ENCODE results near the gene ZNF33A.
A peak's percentile ranks its signal among the peaks of the same experiment; 100 is the strongest.
"Not testable (repeated sequence)": the region's sequence is repeated elsewhere in the genome, so short reads cannot be mapped to it uniquely, and the experiment has no call there.

Gene ZNF33A

DNA sequence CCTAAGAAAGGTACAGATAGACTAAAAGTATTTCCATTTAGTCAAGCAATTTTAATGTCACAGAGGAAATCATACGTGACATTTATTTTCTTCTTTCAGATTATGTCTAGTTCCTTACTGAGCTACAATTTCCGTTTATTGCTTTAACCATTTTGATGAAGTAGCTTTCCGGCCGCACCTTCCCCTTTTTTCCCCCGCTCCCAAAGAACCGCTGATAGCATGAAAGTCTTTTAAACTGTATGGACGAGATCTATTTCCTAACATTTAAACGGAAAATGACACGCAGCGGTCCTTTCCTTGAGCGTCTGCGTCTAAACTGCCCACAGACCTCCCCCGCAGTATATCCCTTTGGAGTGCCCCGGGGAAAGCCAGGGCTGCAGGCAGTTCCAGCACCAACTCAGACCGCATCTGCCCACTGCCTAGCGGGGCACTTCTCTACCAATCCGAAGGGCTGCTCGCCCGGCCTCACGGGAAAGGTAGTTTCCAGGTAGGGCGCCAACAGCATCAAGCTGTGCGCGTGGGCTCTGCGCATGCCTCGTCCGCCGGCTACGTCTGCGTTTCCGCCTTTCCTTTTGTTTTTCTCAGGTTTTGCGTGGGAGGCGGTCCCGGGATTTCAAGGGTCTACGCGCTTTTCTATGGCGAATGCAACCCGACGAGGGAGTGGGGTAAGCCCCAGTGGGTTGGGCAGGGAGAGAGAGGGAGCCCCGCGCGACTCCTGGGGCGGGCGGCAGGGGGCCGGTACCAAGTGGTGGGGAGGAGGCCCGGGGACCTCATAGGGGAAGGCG is at the start of gene ZNF33A:
Gene ZNF33A, plus strand, starts transcription at position 557 of the 785 bp plus-strand sequence. CDS start 1,667 bp downstream, outside the sequence.
- peak; percentile 90 to 93 for DNase-seq

DNA sequence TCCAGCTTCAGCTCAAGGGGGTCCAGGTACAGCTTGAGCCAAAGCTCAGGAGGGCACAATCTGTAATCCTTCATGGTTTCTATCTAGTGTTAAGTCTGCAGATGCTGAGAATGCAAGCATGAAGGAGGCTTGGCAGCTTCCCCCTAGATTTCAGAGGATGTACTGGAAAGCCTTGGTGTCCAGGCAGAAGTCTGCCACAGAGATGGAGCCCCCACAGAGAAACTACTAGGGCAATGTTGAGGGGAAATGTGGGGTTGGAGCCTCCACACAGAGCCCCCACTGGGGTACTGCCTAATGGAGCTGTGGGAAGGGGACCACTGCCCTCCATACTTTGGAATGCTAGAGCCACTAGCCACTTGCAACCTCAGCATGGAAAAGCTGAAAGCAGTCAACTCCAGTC is 45.5 kb upstream of the ZNF33A start:
- no peak for DNase-seq

DNA sequence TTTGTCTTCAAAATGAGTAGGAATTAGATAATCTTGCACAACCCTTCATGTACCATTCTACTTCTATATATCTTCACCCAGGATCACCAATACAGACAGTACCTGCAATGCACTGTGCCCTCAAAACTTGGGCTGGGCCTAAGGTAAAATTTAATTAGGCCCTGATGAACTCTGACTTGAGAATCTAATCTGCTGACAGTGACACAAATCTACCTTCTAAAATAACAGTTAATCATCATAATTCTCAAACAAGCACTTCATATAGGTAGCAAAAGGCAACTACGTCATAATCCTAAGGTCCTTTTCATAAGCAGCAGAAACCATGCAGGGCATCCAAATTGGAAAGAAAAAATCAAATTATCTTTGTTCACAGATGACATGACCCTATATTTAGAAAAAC is 38.1 kb upstream of the ZNF33A start:
- no peak for DNase-seq

DNA sequence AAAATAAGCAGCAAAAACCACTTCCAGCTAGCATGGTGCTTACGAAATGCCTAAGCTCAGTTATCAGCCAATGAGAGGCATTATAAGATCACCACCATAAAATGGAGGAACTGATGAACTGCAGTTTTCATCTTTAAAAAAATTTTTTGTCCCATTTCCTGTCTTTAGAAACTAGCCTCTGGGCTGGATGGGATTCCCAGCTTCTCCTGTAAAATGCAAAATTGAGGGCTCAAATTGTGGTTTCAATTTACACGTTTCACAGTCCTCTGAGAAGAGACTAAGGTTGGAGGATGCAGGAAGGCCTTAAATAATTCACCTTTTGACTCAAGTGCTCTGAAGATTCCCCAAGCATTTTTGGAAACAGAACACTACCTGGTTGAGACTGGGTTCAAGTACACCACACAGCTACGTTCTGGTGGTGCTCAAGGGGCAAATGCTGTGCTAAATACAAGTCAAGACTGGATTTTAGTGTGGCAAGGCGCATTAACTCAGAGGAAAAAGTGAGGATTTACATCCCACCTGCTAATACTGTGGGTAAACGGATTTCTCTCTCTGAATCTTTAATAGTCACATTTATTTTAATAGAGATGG is 35.0 kb upstream of the ZNF33A start:
- DNase-seq = peak in 1 of 2 donors; percentile 46

DNA sequence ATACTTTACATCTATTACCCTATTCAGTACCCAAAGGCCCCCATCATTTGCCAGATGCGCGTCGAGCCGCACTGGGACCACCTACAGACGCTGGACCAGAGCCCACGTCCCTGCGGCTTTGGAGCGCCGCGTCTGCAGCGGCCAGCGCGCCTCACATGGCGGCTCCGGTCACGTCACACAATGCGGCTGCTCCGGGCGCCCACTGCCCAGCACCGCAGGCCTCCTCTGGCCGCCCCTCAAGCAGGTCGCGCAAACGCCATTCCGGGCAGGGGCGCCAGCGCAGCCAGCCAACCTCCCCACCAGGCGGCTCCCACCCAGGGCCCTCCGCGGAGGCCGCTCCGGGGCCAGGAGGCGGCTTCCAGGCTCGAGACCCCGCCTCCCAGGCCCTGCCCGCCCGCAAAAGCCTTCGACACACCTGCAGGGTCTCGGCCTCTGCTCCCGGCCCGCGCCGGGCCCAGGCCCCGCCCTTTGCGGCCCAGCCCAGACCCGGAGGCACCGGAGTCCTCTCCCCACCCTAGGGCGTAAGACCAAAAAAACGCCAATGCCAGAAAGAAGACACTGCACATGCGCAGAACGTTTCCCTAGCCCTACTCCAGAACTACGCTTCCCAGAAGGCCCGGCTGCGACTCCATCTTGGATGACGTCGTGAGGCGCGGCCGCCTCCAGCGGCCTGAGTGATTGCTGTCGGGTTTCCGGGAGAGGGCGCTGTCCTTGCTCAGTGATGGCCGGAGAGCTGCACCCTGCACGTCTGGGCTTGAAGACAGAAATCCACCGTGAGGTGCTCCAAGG is 34.2 kb upstream of the ZNF33A start, which contains the start of gene ZNF25:
Gene ZNF25, minus strand, starts transcription at position 557 of the 789 bp plus-strand sequence. CDS start 4,925 bp downstream, outside the sequence.
- peak; percentile 98 to 99 for DNase-seq

DNA sequence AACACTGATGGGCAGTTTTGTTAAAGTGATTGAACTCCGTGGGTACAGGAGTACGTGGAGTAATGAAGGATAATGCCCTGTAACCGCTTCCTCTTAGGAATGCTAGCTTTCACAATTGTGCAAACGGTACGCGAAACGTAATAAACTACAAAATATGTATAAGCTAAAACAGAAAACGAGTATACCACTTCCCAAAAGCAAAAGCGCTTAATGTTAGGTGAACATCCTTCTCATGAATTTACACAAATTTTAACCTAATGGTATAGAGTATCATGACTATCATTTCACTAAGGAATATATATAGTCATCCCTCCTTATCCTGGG is 33.6 kb upstream of the ZNF33A start:
- no peak for DNase-seq

DNA sequence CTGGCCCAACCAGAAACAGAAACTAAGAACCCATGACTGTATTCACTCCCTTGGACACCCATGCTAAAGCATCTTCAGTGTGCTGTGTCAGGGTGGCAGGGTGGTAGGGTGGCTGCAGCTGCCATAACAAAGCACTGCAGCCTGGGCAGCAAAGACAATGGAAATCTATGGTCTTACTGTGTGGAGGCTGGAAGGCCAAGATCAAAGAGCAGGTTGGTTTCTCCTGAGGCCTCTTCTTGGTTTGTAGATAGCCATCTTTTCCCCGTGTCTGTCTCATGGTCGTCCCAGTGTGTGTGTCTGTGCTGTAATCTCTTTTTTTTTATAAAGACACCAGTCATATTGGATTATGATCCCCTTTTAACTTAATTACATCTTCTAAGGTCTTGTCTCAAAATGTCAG is 18.8 kb upstream of the ZNF33A start:
- DNase-seq = no peak

DNA sequence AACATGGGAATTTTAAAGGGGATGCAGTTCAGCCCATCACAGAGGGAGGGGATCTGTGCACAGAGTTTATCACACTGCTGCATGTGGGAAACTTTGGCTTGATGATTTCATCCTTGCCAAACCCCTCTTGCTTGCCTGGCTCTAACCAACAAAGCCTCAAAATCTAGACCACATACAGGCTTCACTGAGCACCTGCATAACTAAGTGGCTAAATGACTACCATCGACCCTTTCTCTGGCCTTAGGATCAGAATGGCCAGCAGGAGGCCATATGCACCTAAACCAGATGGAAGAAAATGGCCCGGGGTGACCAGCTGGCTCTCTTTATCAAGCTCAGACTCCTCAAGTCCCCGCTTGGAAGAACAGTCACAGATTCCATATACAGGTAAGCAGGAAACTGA is 18.4 kb upstream of the ZNF33A start:
- DNase-seq = no peak

DNA sequence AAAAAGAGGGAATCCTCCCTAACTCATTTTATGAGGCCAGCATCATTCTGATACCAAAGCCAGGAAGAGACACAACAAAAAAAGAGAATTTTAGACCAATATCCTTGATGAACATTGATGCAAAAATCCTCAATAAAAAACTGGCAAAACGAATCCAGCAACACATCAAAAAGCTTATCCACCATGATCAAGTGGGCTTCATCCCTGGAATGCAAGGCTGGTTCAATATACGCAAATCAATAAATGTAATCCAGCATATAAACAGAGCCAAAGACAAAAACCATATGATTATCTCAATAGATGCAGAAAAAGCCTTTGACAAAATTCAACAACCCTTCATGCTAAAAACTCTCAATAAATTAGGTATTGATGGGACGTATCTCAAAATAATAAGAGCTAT is 11.6 kb upstream of the ZNF33A start:
- not testable (repeated sequence) for DNase-seq

DNA sequence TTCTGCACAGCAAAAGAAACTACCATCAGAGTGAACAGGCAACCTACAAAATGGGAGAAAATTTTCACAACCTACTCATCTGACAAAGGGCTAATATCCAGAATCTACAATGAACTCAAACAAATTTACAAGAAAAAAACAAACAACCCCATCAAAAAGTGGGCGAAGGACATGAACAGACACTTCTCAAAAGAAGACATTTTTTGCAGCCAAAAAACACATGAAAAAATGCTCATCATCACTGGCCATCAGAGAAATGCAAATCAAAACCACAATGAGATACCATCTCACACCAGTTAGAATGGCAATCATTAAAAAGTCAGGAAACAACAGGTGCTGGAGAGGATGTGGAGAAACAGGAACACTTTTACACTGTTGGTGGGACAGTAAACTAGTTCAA is 10.0 kb upstream of the ZNF33A start:
- DNase-seq = not testable (repeated sequence)

DNA sequence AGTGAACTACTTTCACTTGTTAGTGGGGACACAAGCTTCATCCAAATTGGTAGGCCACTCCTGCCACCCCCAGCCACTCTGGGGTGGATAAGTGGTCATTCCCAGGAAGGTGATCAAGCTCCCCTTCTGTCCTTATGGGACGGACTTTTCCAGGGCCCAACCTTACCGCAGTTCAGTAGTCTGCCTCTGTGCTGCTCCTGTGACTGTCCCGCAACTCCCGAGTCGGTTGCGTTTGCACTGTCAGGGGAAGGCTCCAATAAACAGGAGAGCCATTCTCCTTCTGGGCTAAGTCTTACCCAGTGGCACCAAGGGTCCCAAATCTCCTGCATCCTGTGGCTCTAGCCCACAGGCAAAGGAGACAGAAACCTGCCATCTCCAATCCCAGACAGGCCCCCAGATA is 7.4 kb upstream of the ZNF33A start:
- no peak for DNase-seq

DNA sequence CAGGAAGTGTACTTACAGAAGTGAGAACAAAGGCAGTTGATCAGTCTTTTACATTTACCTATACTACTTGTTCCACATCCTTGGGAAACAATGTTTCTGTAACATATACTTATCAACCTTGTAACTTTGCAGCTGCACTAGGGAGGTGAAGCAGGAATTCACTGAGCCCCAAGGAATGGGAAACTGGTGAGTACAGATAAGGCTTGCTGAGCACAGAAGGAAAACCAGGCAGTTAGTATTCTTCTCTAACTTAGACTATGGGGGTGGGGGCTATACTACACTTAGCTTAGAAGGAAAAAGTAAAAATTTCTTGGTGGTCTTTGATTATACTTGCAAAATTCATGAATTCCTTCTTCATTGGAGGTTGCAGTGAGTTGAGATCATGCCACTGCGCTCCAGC is 6.9 kb upstream of the ZNF33A start:
- no peak for DNase-seq

DNA sequence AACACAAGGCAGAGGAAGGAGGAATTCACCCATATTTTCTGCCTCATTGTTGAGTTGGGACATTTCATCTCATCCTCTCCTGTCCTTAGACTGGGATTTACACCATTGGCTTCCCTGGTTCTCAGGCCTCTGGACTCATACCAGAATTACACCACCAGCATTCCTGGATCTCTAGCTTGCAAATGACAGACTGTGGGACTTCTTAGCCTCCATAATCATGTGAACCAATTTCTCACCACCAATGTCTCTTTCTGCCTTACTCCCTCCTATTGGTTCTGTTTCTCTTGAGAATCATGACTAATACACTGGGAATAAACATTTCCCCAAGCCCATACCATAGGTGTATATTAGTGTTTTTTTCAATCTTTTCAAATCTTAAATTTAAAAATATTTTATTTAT is 2.9 kb upstream of the ZNF33A start:
- no peak for DNase-seq

DNA sequence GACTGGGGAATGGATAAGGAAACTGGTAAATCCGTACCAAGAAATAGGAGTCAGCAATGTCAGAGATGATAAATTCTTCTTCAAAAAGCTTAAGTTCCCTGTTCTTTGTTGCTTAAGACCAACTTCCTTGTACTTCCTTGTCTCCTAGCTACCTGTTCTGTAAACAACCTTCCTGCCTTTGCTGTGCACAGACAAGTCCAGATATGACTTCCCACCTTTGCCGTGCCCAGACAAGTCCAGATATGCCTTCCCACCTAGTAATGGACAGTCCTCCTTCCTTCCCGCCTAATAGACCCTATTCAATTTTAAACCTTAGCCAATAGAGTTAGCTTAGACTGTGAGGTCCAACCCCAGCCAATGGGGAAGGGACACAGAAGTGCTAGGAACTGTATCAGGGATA is 2.5 kb upstream of the ZNF33A start:
- DNase-seq = no peak

DNA sequence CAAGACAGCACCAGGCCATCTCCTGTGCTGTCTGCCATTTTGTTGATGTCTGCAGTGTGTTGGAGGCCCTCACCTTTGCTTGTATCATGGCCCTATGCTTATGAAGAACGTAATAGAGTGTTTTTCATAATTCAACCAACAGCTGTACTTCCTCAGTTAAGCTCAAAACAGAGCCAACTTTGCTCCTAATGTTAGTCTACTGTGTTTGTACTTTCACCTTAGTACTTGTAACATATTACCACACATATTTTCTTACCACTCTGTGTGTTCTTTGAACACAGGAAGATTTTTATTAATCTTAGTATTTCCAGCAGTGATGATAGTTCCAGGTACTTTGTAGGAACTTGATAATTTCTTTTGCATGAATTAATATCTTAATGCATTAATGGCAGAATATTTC is 5.9 kb downstream of the ZNF33A start:
- no peak for DNase-seq

DNA sequence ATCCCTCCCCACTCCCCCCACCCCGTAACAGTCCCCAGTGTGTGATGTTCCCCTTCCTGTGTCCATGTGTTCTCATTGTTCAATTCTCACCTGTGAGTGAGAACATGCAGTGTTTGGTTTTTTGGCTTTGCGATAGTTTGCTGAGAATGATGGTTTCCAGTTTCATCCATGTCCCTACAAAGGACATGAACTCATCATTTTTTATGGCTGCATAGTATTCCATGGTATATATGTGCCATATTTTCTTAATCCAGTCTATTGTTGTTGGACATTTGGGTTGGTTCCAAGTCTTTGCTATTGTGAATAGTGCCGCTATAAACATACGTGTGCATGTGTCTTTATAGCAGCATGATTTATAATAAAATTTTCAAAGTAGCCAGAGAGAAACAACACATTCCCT is 8.6 kb downstream of the ZNF33A start:
- DNase-seq = not testable (repeated sequence)

DNA sequence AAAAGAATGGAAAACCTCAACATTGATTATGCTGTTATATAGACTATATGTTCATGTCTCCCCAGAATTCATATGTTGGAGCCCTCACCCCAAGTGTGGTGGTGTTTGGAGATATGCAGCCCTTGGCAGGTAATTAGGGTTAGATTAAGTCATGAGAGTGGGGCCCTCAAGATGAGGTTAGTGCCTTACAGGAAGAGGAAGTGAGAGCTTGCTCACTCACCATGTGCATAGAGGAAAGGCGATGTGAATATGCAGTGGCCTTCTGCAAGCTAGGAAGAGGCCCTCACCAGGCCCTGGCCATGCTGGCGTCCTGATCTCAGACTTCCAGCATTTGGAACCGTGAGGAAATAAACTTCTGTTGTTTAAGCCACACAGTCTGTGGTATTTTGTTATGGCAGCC is 14.8 kb downstream of the ZNF33A start:
- DNase-seq = no peak

DNA sequence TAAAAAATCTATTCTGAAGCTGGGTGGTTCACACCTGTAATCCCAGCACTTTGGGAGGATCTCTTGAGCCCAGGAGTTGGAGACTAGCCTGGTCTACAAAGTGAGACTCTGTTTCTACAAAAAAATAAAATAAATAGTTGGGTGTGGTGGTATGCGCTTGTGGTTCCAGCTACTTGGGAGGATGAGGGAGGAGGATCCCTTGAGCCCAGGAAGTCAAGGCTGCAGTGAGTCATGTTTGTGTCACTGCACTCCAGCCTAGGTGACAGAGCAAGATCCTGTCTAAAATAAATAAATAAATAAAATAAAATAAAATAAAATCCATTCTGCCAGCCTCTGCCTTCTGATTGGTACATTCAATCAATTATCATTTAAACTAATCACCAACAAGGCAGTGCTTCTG is 17.5 kb downstream of the ZNF33A start:
- DNase-seq = no peak

DNA sequence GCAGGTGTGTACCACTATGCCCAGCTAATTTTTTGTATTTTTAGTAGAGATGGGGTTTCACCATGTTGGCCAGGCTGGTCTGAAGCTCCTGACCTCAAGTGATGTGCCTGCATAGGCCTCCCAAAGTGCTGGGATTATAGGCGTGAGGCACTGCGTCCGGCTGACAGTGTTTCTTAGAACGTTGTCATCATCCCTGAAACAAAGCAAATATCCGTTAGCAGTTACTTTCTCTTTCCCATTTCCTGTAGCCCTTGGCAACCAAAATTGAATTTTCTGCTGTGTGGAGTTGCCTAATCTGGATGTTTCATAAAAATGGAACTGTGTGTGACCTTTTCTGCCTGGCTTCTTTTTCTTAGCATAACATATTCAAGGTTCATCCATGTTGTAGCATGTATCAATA is 22.4 kb downstream of the ZNF33A start:
- DNase-seq = no peak

DNA sequence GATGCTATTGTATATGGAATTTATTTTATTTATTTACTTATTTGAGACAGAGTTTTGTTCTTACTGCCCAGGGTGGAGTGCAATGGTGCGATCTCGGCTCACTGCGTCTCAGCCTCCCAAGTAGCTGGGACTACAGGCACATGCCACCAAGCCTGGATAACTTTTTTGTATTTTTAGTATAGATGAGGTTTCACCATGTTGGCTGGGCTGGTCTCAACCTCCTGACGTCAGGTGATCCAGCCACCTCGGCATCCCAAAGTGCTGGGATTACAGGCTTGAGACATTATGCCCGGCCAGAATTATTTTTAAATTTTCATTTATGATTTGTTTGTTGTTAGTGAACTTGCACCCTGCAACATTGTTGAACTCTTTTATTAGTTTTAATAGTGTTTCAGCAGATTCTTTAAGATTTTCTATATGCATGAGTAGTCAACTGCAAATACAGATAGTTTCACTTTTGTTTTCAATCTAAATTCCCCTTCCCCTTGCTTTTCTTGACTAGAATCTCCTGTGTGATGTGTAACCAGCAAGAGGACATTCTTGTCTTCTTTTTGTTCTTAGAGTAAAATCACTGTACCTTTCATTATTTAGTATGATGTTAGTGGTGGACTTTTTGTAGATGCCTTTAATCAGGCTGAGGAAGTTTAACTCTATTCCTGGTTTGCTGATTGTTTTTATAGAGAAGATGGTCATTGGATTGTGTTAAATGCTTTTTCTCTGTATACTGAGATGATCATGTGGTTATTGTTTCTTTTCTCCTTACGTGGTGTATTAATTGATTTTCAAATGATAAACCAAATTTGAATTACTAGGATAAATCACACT is 27.8 kb downstream of the ZNF33A start:
- DNase-seq = no peak

DNA sequence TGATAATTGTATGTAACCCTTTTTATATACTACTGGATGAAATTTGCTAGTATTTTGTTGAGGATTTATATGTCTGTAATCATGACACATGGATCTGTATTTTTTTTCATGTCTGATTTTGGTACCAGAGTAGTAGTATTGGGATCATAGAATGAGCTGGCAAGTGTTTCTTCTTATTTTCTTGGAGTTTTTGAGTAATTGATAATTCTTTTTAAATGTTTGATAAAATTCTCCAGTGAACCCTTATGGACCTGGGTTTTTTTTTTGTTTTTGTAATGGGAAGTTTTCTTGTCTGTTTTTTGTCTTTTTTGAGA is 28.4 kb downstream of the ZNF33A start:
- no peak for DNase-seq

DNA sequence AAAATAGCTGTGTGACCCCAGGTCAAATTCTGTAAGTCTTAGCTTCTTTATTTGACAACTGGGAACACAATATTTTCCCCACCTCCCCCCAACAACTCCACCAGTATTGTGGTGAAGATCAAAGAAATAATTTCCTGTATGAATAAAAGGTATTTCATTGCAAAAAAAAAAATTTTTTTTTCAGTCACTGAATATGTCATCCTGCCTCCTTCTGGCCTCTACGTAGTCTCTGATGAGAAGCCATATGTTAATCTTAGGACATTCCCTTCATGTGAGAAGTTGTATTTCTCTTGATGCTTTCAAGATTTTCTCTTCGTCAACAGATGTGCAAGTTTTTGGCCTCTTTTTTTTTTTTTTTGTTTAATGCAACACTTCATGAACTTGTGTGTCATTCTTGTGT is 33.0 kb downstream of the ZNF33A start:
- no peak for DNase-seq

DNA sequence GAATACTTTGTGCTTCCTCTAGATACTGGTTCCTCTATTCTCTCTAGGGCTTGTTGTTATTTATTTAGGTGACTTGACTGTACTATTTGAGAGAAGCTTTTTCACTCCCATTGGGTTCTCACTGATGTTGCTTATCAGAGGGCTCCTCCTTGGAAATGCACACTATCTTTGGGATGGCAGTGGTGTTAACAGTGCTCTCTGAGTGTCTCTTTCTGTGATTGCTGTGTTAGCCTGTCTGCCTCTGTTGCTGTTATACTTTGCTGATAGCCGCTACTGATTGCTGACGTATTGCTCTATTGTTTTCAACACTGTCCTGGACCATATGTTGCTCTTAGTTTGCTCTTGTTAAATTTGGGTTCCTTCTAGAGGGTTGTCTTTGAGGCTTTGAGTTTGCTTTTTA is 34.7 kb downstream of the ZNF33A start:
- no peak for DNase-seq

Measured in hippocampal formation (tissue), 2 donors.